Fibroblast of skin of right biceps (primary cell): ENCODE measurements around the gene EXOG.

Experiments used
- DNase-seq: peaks from one replicate; pipeline ENCODE4 v3.0.0-alpha.2; 2013

Gene EXOG

DNA sequence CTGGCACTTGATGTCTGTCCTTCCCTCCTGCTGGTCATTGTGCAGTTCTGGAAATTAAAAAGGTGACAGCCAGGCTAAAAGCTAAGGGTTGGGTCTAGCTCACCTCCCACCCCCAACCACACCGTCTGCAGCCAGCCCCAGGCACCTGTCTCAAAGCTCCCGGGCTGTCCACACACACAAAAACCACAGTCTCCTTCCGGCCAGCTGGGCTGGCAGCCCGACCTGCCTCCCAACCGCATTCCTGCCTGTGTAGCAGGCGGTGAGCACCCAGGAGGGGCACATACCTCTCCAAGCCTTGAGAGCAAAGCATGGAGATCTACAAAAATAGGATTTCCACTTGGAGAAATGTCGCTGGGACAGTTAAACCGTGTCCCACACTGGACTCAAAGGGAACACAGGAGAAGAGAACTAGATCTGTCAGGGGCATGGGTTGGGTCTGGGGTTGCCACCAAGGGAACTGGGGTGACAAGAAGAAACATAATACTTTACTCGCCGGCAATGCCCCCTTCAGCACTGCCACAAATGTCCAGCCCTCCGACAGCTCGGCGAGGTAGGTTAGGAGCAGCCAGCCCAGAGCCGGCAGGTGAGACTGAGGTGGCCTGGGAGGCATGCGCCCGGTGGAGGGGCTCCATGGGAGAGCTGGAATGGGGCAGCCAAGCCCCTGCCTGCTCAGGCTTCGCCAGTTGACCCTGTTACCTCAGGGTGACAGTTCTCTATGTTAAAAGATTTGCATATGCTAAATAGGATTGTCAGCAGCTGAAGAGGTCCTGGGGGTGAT, 52.2 kb downstream of the EXOG start:
- no peak for DNase-seq

DNA sequence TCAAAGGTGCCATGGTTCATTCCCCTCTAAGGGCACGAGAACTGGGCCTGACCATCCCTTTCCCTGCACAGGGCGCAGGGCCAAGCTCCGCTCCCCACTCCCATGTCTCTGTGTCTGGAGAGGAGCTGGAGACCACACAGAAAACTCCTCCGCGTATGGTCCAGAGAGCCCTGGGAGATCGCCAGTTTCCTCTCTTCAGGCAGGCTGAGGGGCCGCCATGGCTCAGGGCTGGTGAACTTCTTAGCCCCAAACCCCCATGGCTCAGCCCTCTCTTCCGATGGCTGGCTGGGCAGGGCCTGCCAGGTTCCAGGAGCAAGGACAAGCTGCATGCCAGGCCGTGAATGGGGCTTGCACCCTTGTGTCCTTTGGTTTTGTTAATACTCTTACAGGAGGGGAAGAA, 52.9 kb downstream of the EXOG start:
- no peak for DNase-seq

DNA sequence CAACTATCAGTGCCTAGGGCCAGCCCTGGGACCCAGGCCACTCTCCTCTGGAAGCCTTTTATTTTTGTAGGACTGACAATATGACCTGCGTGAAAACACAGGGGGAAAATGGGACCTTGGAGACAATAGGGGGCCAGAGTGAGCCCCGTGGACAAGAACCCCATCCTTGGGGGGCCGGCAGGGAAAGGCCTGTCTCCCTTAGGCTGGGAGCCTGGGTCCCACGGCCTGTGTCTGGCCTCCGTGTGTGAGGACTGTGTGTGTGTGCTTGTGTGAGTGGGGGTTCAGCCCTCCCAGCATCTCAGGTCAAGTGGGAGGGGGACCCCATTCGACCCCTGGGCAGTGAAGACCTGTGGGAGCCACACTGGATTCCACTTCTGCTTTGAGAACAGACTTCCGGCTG, 53.3 kb downstream of the EXOG start:
- DNase-seq = no peak

DNA sequence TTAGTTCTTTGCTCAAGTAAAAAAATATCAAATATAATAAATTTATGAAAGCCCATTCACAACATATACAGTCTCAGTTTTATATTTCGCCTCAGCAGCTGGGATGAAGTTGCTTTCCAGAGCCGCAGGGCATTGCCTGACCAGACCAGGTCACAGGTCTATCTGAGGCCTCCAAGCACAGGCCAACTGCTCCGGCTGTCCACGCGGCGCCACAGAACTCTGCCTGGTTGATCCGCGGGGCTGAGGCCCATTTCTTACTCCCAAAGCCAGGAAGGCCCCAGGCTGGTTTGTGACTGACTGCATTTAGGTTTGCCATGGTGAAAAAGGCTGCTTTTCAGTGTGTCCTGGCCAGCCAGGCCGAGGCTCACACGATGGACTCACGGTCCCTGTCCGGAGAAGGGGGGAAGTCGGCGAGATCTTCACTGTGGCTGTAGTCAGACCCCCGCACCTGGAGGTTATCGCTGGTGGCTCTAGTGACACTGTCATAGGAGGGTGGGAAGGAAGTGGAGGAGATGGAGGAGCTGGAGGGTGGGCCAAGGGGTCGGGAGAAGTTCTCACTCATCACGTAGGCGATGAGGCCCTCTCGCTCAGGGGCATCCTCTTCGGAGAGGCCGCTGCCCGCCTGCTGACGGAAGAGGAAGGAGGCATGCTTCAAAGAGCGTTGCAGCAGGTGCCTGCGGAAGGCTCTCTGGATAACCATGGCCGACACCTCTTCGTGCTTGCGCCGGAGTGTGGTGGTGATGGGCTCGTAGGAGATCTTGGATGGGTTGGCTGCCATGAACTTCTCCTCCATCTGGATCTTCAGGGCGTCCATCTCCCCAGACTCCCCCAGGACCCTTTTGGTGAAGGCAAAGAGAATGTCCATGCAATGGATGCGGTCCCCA, 54.1 kb downstream of the EXOG start:
- DNase-seq = no peak

DNA sequence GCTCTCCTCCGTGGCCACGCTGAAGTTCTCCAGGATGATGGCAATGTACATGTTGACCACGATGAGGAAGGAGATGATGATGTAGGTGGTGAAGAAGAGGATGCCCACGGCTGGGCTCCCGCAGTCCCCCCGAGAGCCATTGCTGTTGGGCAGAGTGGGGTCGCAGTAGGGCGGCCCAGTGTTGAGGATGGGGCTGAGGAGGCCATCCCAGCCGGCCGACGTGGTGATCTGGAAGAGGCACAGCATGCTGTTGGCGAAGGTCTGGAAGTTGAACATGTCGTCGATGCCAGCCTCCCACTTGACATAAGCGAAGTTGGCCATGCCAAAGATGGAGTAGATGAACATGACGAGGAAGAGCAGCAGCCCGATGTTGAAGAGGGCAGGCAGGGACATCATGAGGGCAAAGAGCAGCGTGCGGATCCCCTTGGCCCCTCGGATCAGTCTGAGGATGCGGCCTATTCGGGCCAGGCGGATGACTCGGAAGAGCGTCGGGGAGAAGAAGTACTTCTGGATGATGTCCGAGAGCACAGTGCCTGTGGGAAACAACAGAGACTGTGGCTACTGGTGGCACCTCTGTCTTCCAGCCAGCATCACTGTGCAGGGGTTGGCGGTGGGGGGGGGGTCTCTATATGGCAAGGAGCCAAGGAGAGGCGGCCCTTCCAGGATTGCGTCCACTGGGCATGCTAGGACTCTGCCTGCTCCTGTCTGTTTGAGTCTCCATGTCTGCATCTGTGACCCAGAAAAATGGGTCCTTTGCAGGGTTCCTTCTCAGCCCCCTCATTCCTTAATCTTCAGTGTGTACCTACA, 55.1 kb downstream of the EXOG start:
- DNase-seq = no peak

DNA sequence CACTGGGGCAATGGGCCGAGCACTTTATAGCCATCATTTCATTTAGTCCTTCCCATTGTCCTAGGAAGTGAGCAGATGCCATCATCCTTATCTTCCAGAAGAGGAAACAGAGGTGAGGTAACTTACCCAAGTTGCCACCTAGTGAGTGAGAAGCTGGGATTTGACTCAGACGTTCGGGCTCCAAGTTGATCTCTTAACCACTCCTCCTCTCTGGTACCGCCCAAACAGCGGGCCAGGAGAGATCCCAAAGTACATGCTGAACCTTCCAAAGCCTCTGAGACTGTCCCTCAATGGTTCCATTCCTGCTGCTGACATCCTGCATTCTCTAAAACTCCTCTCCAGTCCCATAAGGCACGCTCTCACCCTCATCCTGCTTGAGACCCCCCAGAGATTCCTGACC, 56.2 kb downstream of the EXOG start:
- DNase-seq = no peak

DNA sequence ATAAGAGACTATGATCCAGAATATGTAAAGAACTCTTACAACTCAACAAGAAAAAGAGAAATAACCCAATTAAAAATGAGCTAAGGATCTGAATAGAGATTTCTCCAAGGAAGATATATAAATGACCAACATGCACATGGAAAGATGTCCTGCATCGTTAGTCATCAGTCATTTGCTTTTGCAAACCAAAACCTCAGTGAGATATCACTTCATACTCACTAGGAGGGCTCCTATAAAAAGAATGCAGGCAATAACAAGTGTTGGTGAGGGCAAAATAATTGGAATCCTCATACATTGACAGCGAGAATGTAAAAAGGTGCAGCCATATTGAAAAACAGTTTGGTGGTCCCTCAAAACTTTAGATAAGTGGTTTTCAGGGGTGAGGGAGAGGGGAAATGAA, 56.9 kb downstream of the EXOG start:
- no peak for DNase-seq

DNA sequence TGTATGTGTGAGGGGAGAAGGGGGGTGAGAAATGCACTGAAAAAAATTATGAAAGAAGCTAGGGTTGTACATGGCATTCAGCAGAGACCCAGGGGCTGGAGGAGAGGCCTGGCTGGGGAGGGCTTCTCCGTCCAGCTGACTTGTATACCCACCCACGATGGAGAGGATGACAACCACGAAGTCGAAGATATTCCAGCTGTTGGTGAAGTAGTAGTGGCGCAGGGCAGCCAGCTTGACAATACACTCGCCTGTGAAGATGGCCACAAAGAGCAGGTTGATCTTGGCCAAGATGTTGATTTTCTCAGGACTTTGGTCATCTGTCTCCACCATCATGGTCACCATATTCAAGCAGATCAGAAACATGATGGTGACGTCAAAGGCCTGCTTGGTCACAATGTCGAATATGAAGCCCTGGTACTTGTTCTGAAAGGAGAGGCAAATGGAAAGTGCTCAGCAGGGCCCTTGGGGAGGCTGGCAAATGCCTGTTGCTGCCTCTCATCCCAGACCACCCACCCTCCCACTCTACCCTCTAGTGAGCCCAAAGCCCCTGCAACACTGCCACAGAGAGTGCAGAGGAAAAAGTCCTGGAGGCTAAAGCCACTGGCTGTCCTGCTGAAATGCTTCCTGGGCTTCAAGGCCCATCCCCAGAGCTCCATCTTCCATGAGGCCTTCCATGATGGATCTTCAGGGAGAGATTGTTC, 58.1 kb downstream of the EXOG start:
- no peak for DNase-seq

DNA sequence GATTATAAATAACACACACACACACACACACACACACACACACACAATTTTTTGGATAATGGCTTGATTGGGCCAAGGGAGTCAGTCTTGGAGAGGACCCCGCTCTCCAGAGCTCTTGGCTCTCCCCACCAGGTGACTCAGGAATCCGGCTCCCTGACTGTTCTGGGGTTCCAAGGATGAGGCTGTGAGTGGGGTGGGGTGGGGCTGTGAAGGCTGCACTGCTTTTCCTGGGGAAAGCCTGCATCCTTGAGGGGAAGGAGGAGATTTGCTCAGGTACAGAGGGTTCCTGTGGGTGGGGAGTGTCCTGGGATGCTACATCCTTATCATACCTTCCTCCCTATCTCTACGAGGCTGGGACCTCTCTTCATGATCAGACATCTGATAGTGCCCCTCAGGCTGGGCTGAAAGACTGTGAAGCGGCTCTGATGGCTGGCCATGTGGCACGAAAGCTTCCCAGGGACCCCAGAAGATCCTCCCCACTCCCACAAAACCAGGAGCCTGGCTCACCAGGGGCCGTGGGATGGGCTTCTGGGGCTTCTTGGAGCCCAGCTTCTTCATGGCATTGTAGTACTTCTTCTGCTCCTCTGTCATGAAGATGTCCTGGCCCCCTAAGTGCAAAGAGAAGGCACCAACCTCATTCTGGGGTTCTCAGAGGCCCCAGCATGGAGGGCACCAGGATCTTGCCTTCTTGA, 59.2 kb downstream of the EXOG start:
- no peak for DNase-seq

DNA sequence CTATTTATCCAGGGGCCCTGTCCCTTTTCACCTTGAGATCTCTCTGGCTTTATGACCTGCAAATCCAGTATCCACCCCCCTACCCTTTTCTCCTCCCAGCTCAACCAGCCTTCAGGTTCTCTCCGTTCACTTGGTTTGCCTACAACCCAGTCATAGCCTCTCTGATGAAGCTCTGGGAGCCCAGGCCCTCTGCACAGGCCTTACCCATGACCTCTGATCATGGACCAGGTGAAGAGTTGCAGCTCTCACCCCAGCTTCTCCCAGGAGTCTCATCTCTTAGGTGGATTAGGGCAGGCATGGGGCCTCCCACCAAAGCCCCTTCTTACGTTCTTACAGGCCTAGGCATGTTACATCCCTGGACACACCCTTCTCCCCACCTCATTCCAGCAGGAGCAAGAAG, 59.8 kb downstream of the EXOG start:
- no peak for DNase-seq

DNA sequence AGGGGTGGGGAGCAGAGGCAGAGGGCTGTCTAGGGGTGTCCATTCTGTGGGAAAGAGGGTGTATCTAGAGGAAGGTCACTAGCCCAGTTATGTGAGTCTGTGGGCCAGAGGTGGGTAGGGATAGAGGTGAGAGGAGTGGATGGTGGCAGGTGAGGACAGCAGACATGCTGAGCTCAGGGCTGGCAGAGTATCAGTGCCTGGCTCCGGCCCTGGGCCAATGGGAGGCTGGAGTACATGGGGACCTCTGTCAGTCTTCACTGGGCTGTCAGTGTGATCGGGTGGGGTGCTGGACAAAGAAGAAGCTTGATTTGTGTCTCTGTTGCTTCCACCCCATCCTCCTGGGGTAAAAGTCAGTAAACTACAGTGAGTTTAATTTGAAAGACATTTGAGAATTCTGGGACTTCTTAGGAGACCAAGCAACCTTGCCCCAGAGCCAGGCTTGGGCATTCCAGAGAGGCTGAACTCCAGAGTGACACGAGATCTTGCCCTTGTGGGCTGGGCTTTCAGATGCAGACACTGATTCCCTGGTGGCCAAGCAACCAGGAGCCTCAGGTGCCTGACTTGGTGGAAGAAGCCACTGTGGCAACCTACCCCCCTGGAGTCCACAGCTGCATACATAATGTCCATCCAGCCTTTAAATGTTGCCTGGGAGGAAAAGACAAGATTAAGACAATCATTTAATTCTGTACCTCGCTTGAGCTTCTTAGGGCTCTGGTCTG, 60.7 kb downstream of the EXOG start:
- DNase-seq = no peak

DNA sequence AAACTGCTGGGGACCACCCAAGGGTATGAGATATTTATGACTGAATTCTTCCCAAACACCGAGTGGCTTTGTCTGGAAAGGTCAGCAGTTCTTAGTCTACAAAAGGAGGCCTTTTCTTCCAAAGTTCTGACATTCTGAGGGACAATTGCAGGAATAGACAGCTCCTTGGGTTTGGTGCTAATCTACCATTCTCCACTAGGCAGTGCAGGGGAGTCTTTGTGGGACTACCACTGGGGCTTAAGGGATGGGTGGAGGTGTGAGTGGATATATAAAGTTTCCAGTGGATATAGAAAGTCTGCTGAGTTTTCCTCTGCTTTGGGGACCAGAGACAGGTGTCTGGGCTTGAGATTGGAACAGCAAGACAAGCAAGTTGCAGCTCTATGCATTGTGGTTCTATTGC, 62.7 kb downstream of the EXOG start:
- no peak for DNase-seq

DNA sequence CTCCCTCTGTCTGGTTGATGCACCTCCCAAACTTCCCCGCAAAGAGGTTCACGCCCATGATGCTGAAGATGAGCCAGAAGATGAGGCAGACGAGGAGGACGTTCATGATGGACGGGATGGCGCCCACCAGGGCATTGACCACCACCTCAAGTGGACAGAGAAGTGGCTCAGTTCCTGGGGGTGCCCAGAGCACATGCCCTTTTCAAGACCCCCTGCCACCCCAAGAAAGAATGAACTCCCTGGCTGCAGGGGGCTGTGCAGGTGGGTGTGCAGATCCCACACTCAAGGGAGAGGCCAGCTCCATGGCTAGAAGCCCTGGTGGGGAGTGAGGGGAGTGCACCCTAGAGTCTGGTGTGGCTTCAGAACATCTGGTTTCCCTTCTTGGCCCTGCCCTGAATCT, 64.1 kb downstream of the EXOG start:
- no peak for DNase-seq

DNA sequence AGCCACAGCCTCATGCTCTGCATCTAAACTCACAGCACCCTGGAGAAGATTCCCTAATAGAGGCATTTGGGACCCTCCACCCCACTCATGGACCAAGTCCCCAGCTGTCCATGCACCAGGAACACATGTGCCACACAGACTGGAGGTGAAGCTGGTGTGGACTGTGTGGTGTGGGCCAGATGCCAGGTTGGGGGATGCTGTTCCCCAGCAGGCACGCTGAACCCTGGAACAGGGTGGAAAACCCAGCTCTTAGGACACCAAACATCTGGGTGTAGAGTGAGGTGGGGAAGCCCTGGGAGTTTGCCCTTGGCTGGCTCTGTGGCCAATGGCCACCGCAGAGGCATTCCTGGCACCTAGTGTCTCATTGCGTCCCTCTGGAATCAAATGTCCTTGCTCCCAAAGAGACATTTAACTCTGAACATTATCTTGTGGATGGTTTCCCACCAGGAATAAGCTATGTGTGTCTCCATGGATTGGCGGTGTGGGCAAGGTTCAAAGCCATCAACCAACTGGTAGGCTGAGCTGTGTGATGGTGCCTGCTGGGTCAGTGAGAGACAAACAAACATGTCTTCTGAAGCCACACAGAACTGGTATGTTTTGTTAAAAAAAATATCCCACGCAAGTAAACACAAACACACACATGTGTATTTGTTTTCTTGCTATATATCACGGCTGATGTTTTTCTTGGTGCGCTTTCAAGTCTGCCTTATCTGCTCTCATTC, 65.0 kb downstream of the EXOG start:
- no peak for DNase-seq

DNA sequence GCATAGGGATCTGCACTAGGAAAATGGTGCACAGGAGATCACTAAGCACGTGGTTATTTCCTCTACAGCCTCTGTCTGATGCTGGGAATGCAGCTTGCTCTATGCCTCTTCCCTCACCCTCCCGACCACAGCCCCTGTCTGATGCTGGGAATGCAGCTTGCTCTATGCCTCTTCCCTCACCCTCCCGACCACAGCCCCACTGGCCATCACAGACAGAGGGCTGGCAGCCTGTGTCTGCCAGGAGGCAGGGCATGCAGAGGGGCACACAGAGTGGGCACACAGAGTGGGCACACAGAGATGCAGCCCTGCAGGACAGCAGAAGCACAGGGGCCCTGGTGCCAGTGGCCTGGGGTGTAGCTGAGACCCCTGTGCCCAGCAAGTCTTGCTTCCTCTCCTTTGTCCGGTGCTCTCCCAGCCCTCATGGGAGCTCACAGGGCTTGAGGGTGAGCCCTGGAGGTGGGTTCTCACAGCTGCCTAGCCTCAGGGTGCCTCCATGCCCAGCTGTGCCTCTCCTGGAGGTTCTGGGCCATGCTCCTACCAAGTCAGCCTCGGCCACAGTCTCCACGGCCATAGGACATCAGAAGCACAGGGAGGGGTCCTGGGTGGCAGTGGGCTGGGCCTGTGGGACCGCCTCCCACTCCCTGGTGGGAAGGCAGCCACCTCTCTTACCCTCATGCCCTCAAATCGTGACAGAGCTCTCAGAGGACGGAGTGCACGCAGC, 65.8 kb downstream of the EXOG start:
- DNase-seq = no peak

DNA sequence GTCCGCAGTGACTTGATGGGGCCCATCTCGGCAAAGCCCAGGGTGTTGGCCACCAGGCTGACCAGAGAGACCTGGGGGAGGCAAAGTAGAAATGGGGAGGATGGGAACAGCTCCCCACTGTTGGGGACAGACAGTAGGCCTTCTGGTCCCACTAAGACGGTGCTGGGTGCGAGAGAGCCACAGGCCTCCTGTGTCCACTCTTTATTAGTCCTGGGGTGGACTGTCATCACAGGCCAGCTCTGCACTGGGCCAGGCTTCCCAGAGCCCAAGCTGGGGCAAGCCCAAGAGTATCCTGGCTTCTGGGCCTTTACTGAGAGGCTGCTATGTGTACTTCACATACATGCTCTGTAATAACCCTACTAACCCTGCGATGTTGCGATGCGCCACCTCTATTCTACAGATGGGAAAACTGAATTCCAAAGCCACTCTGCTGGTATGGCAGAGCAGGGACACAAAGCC, 66.4 kb downstream of the EXOG start:
- no peak for DNase-seq

DNA sequence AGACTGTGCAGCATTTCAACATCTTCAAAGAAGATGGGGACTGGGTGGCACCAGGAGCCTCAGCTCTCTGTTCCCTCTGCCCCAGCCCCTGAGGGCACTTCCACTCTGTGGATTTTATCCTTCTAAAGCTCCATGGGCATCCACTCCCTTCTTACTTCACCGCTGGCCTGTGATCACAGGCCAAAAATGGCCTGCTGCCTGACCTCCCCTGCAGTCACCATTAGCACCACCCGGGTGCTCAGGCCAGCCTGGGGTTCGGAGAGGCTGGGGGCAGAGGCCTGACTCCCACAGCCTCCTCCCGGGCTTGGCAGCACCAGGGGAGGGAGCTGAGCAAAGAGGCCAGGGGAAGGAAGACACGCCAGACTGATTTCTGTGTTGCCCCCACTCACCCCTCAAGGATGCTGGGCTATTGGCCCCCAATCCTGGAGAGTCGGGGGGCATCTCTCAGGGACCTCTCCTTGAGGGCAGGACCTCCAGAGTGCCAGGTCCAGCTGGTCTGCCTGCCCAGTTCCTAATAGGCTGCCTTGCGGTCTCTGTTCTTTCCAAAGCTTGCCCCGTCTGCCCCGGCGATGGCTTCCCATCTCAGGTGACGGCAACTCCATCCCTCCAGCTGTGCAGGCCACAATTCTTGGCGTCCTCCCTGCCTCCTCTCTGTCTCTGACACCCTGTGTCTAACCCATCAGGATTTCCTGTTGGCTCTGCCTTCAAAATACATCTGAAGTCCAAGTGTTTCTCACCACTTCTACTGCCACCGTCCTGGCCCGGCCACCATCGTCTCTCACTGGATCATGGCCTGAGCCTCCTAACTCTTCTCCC, 67.1 kb downstream of the EXOG start:
- no peak for DNase-seq

DNA sequence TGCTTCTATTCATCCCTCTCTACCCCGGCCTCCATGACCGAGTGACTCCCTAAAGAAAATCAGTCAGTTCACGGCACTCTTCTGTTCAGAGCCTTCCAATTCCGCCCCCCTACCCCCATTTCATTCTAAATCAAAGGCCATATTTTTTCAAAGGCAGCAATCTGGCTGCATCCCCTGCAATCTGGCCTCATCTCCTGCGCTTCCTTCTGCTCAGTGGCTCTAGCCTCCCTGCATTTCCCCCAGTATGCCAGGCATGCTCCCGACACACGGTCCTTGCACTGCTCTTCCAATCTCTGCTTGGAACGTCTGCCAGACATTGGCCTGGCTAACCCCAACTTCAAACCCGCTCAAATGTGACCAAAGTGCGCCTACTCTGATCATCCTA, 67.7 kb downstream of the EXOG start:
- DNase-seq = no peak
